Peyer's patch (tissue), 4 donors: Measurements from ENCODE around the gene FBXO7.

Experiments used
- POLR2A ChIP-seq, 2 donors: fragments of 450-650 bp; IDR thresholded peaks; one replicate each; pipeline ENCODE4 v1.5.1; 2017; ENCODE audit warnings: antibody characterized with exemption in 2 of 2, mild to moderate bottlenecking in 2 of 2, moderate library complexity in 2 of 2
- TF ChIP-seq, protein P1 (sequence below), 6 experiments: fragments of 450-650 bp in 4 of 6; fragments of 200-600 bp in 2 of 6; sonication (generic) in 1 of 6; IDR thresholded peaks; one replicate each; pipeline ENCODE4 v1.5.1; 2017 to 2019; ENCODE audit warnings: antibody characterized with exemption in 6 of 6, mild to moderate bottlenecking in 3 of 6, moderate library complexity in 1 of 6

DNA sequence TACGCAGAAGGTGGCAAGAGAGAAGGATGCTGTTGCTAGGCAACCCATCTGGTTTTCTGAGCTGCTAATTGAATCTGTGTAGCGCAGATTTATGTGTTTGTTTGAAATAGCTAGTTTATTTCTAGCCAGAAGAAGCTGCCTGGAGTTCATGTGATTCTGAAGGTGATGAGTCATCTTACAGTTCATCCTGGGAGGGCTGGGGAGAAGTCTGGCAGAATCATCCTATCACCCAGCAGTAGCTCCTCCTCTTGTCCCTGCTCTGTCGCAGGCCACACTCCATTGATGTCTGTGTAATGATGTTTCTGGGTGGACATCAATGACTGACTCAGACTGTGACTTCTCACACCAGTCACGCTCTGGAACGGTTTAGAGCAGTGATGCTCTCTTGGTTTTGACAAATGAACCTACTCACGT is 4.8 kb upstream of the FBXO7 start:
- TF ChIP-seq, protein P1, sequence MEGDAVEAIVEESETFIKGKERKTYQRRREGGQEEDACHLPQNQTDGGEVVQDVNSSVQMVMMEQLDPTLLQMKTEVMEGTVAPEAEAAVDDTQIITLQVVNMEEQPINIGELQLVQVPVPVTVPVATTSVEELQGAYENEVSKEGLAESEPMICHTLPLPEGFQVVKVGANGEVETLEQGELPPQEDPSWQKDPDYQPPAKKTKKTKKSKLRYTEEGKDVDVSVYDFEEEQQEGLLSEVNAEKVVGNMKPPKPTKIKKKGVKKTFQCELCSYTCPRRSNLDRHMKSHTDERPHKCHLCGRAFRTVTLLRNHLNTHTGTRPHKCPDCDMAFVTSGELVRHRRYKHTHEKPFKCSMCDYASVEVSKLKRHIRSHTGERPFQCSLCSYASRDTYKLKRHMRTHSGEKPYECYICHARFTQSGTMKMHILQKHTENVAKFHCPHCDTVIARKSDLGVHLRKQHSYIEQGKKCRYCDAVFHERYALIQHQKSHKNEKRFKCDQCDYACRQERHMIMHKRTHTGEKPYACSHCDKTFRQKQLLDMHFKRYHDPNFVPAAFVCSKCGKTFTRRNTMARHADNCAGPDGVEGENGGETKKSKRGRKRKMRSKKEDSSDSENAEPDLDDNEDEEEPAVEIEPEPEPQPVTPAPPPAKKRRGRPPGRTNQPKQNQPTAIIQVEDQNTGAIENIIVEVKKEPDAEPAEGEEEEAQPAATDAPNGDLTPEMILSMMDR (IDR thresholded peaks at IDR 0.05), result no peak
- TF ChIP-seq POLR2A (IDR thresholded peaks at IDR 0.05), result no peak
